ENCODE results near the gene ABCC4. TPM values are rescaled to one million over a fixed set of nuclear protein-coding genes. Genes with fewer than 3 reads are reported as not detected.

Gene ABCC4
- total and polyA plus RNA-seq, 10 donors: 1.4 to 21.0 (median 13.3) TPM

- no peaks in the 10 kb centered on the region for H3K27me3 ChIP-seq (replicated peaks in 1 of 7)
- H3K27ac ChIP-seq: no peak overlapping the region
- DNase-seq: no peak
- TF ChIP-seq POLR2AphosphoS5 (IDR thresholded peaks at IDR 0.05) (no peak), POLR2A (IDR thresholded peaks at IDR 0.05) (no peak)
- TF ChIP-seq, protein P1, sequence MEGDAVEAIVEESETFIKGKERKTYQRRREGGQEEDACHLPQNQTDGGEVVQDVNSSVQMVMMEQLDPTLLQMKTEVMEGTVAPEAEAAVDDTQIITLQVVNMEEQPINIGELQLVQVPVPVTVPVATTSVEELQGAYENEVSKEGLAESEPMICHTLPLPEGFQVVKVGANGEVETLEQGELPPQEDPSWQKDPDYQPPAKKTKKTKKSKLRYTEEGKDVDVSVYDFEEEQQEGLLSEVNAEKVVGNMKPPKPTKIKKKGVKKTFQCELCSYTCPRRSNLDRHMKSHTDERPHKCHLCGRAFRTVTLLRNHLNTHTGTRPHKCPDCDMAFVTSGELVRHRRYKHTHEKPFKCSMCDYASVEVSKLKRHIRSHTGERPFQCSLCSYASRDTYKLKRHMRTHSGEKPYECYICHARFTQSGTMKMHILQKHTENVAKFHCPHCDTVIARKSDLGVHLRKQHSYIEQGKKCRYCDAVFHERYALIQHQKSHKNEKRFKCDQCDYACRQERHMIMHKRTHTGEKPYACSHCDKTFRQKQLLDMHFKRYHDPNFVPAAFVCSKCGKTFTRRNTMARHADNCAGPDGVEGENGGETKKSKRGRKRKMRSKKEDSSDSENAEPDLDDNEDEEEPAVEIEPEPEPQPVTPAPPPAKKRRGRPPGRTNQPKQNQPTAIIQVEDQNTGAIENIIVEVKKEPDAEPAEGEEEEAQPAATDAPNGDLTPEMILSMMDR (IDR thresholded peaks at IDR 0.05 in 8 of 11, conservative IDR thresholded peaks at IDR 0.05 in 3 of 11): no peak
- intact Hi-C loops (cut with DNase I; ENCODE audit: low total_unique reads): no loop called here
- no peaks in the 10 kb centered on the region for H3K4me1 ChIP-seq
- no peaks in the 10 kb centered on the region for H3K9me3 ChIP-seq
- 91 to 95% (median 94%) methylated on average over 7 of the region's 7 CpGs for WGBS, 5 donors
- H3K36me3 ChIP-seq: peaks cover 0 to 45% (median 5%) of the 10 kb centered on the region in 6 donors
- no peak overlapping the region for H3K4me3 ChIP-seq
These were observed 265.7 kb downstream of the ABCC4 start for GRCh38 chr13:95035311-95036109.

- TF ChIP-seq, protein P1 (IDR thresholded peaks at IDR 0.05 in 8 of 11, conservative IDR thresholded peaks at IDR 0.05 in 3 of 11): no peak
- TF ChIP-seq POLR2A (IDR thresholded peaks at IDR 0.05) (no peak), POLR2AphosphoS5 (IDR thresholded peaks at IDR 0.05) (no peak)
- Histone ChIP-seq H3K4me3 (no peak overlapping the region), H3K4me1 (no peaks in the 10 kb centered on the region), H3K27me3 (replicated peaks in 1 of 7) (no peaks in the 10 kb centered on the region), H3K9me3 (no peaks in the 10 kb centered on the region), H3K36me3 (peaks cover 0 to 34% (median 3%) of the 10 kb centered on the region in 6 donors), H3K27ac (no peak overlapping the region)
- intact Hi-C loops (cut with DNase I; ENCODE audit: low total_unique reads): no loop called here
- DNase-seq: no peak
- 72 to 95% (median 89%) methylated on average over 1 of the region's 1 CpG for WGBS, 5 donors
These were observed 267.4 kb downstream of the ABCC4 start for GRCh38 chr13:95033890-95034289.

GRCh38 chr13:95032121-95032520 lies 269.1 kb downstream of the ABCC4 start:
- peaks cover 0 to 21% (median 3%) of the 10 kb centered on the region in 6 donors for H3K36me3 ChIP-seq
- H3K4me1 ChIP-seq: no peaks in the 10 kb centered on the region
- WGBS, 5 donors: 92 to 95% (median 94%) methylated on average over 4 of the region's 4 CpGs
- TF ChIP-seq POLR2AphosphoS5 (IDR thresholded peaks at IDR 0.05): no peak
- TF ChIP-seq, protein P1 (IDR thresholded peaks at IDR 0.05 in 8 of 11, conservative IDR thresholded peaks at IDR 0.05 in 3 of 11): no peak
- TF ChIP-seq POLR2A (IDR thresholded peaks at IDR 0.05): no peak
- H3K27ac ChIP-seq: no peak overlapping the region
- DNase-seq: no peak
- intact Hi-C loops (cut with DNase I; ENCODE audit: low total_unique reads): no loop called here
- H3K4me3 ChIP-seq: no peak overlapping the region
- no peaks in the 10 kb centered on the region for H3K27me3 ChIP-seq (replicated peaks in 1 of 7)
- peaks cover 0 to 4% (median 0%) of the 10 kb centered on the region in 8 donors for H3K9me3 ChIP-seq

DNA sequence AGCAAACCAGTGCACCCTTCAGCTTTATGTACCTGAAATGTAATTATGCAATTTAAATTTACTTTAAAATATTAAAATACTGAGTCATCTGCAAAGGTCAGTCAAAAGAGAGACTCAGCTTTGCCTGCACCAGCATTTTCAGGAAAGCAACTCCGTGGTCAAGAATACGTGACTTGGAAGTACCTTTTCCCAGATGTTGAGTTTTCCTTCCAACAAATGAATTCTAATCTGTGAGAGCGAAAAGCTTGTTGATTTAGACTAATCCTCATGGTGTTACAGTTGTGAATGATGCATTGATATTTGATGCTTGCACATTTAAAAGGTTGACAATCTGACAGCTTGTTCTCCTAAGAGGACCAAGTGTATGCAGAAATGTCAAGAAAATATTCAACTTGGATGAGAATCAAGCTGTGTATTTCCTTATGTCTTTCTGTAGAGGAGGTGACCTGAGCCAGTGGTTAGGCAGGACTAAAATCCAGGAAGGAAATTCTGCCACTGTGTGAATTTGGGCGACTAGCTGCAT lies 270.4 kb downstream of the ABCC4 start:
- no peak overlapping the region for H3K27ac ChIP-seq

More for the DNA sequence above, 270.4 kb downstream of the ABCC4 start:
- Histone ChIP-seq H3K4me3 (no peak overlapping the region), H3K4me1 (no peaks in the 10 kb centered on the region), H3K27me3 (replicated peaks in 1 of 7) (no peaks in the 10 kb centered on the region), H3K9me3 (peaks cover 0 to 4% (median 0%) of the 10 kb centered on the region in 8 donors), H3K36me3 (peaks cover 0 to 21% (median 3%) of the 10 kb centered on the region in 6 donors)
- DNase-seq: no peak
- TF ChIP-seq POLR2AphosphoS5 (IDR thresholded peaks at IDR 0.05): no peak
- no peak for TF ChIP-seq POLR2A (IDR thresholded peaks at IDR 0.05)
- TF ChIP-seq, protein P1 (IDR thresholded peaks at IDR 0.05 in 8 of 11, conservative IDR thresholded peaks at IDR 0.05 in 3 of 11): no peak
- WGBS, 5 donors: 83 to 90% (median 87%) methylated on average over 4 of the region's 4 CpGs
- intact Hi-C loops (cut with DNase I; ENCODE audit: low total_unique reads): no loop called here

Data from spleen (tissue), 11 donors.